ENCODE measurements around the gene ALCAM.
A peak's percentile ranks its signal among the peaks of the same experiment; 100 is the strongest.

The ALCAM gene

DNA sequence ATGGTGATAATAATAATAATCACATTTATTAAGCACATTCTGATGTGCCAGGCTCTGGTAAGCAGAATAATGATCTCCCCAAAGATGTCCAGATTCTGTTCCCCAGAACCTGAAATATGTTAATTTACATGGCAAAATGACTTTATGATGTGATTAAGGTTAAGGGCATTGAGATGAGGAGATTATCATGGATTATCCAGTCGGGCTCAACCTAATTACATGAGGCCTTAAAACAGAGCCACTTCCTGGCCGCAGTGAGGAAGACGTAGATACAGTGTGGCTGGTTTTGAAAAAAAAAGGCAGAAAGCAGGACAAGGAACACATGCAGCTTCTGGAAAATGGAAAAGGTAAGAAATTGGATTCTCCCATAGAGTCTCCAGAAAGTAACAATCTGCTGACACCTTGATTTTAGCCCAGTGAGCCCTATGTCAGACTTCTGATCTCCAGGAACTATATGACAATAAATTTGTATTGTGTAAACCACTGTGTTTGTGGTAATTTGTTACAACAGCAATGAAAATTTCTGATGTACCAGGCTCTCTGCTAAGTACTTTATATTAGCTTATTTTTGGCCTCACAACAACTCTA lies 126.7 kb downstream of the ALCAM start:
- DNase-seq (ENCODE audit: low read depth): no peak

- DNase-seq (ENCODE audit: low read depth): peak; percentile 59
Observed at GRCh38 chr3:105495021-105495420, 128.3 kb downstream of the ALCAM start.

DNA sequence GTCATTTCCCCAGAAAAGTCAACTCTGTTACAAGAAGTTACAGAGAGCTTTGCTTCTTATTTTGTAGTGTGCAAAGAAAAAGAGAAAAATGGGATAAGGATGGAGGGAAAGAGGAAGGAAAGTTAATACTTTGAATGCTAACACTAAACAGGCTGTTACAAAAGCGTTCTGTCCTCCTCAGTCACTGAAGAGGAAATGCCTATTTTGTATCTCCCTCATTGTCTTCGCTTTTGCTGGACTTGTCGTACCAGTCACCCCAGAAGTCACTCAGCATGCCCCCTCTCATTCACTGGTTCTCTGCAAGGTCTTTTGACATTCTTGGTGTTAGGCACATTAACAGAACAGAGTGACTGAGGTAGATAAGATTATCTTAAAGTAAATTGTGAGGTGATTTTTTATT lies 129.6 kb downstream of the ALCAM start:
- no peak for DNase-seq (ENCODE audit: low read depth)

- DNase-seq (ENCODE audit: low read depth): no peak
Observed at GRCh38 chr3:105497386-105497785, 130.7 kb downstream of the ALCAM start.

GRCh38 chr3:105499961-105500360 lies 133.3 kb downstream of the ALCAM start:
- no peak for DNase-seq (ENCODE audit: low read depth)

- no peak for DNase-seq (ENCODE audit: low read depth)
Observed at GRCh38 chr3:105502333-105502732, 135.6 kb downstream of the ALCAM start.

DNA sequence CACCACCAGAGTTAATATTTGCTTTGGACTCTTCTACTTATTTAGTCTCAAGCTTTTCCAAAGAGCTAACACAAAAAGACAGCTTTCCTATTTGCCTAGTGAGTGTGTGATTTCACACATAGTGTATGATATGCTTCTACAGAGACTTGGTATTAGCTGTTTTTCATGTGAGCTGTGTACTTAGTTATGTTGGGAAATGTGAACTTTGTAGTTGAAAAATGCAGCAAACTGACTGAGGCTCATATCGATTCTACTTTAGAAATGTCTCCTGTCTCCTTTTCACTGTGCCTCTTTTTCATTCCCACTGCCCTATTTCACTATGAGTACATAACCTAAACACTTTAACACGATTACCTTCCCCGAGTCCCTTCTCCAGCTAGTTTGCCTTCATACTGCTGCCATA lies 136.5 kb downstream of the ALCAM start:
- DNase-seq (ENCODE audit: low read depth): peak; percentile 32

- no peak for DNase-seq (ENCODE audit: low read depth)
Observed at GRCh38 chr3:105504440-105504951, 137.8 kb downstream of the ALCAM start.

- DNase-seq (ENCODE audit: low read depth): no peak
Observed at GRCh38 chr3:105505170-105505569, 138.5 kb downstream of the ALCAM start.

DNA sequence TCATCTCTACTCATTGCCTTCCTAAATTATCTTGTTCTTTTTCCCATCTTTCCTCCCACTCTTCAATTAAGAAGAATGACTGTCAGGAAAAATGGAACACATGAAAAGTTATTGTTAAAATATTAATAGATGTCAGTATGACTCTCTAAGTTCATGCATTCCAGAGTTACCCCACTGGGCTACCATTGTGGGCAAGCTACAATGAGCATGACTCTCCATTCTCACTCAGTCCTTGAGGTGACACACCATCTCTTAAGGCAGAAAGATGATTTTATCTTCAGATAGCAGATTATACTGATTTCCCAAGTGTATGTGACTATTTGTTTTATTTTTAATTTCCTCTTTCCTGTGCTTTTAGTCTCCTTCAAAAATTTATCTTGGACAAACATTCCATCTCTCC lies 144.3 kb downstream of the ALCAM start:
- DNase-seq (ENCODE audit: low read depth): no peak

DNA sequence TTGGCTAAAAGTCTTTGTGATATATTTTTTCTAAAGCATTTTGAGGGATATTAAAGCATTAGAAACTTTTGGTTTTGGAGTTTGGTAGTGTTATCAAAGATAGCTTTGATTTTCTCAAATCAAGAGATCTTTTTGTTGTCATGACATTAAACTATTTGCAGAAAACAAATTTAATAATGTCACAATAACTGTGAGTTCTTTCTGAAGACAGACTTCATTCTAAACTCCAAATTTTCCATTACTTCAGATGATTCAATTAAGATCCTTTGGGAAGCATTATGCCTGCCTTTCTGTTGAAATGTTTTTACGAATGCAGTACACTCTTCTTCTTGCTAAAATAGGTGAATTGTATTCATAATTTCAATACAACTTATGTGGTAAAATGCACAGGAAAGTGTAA lies 145.4 kb downstream of the ALCAM start:
- DNase-seq (ENCODE audit: low read depth): no peak

GRCh38 chr3:105513042-105513441 lies 146.3 kb downstream of the ALCAM start:
- DNase-seq (ENCODE audit: low read depth): peak; percentile 80

- DNase-seq (ENCODE audit: low read depth): peak; percentile 48
Observed at GRCh38 chr3:105513886-105514285, 147.2 kb downstream of the ALCAM start.

GRCh38 chr3:105515372-105515771 lies 148.7 kb downstream of the ALCAM start:
- no peak for DNase-seq (ENCODE audit: low read depth)

GRCh38 chr3:105516972-105517371 lies 150.3 kb downstream of the ALCAM start:
- DNase-seq (ENCODE audit: low read depth): no peak

GRCh38 chr3:105518203-105518602 lies 151.5 kb downstream of the ALCAM start:
- DNase-seq (ENCODE audit: low read depth): no peak

DNA sequence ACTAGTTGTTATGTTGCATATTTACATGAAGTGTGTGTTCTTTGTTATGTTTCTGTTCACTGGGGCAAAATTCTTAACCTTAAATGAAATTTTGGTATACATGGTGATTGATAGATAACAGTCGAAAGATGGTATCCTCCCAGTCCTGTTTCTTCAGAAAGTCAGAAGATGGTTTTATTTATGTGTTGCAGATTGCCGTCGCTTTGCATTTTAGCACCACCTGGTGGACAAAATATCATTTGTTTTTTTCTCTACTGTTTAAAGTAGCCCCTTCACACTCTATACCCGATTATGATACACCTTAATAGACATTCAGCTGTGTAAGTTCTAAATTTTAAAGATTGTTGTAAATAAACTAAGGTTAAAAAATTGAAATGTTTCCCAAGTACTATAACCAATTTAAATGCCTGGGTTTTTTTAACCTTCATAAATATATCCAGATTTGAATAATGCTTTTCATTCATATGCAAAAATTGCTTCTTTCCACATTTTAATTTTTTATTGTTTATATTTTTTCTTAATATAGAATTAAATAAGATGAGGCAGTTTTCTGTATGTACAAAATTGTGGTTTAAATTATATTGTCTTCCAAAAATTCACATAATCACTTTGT lies 152.2 kb downstream of the ALCAM start:
- peak; percentile 68 for DNase-seq (ENCODE audit: low read depth)

DNA sequence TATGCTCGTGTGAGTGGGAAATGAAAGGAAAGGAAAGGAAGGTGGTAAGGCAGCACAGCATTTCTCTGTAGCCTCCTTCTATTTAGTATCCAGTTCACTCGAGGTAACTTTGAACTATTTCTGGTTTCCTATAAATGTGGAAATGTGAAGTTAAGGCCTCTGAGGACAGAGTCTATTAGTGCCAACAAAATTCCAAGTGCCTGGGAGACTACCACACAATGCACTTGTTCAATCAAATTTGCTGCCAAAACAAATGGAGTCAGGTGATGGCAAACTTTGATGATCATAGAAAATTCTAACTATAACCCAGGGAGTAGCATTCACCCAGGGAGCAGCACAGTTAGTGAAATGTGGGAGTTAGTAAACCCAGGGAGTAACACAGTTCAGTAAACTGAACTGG lies 155.1 kb downstream of the ALCAM start:
- no peak for DNase-seq (ENCODE audit: low read depth)

DNA sequence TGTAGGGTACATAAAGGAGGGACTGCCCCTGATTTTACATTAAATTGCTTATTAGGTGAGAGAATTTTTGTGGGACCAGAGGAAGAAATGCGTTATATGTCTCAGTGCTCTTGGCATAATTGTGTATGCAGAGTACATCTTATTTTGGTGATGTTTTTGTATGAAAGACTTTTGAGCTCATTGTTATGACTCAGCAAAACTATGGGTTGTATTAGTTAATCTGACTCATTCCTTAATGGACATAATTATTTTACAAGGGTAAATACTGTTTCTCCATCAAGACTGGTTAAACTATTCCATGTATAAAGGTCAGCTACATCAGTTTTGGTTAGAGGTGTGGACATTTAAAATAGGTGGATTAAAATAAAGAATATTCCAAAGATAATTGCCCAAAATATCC lies 156.8 kb downstream of the ALCAM start:
- DNase-seq (ENCODE audit: low read depth): peak; percentile 51

- DNase-seq (ENCODE audit: low read depth): no peak
Observed at GRCh38 chr3:105525531-105525930, 158.8 kb downstream of the ALCAM start.

DNA sequence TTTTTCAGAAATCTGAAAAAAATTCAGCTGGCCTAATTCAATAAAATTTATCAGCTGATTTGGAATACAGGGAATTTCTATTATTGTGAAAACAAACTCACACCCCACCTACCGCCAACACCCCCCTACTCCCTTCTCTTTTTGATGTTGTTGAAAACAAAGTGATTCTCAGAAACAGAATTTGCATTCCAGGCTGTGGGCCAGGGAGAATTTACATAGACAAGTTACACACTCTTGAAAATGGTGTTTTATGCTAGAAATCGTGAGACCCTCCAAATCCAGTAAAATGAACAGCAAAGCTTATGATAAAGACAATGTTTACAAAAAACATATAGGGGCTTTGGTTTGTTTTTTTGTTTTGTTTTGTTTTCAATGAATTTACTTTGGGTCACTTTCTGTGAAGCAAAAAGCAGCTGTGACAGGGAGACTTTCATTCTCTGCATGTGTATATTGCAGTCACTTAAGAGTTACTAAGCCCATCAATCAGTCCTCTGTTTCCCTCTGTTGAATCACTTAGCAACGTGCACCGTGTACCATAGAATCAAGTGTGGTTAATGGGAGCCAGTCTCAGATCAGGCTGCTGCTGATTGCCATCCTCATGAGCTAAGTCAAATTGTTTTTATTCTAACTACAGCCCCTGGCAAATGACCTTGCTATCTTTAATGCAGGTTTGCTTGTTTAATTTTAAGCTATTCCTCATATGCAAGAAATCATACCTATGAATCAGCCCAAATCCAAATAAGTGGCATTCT lies 159.8 kb downstream of the ALCAM start:
- DNase-seq (ENCODE audit: low read depth): peak; percentile 41

DNA sequence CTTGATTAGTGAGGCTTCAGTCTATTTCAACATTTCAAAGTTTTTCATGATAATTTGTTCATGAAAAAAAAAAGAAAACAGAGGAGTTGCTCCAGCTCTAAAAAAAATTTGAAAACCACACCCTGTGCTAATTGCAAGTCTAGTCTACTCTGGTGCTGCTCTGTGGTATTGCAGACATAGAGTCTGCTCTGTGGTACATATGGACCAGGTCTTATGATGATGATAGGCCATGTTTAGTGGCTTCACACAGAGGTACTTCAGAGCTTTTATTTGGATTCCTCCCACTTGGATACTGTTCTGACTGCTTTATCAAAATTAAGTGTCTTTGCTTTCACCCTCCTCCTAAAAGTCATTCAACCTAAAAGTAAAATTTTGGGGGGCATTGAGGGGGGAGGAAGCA lies 160.8 kb downstream of the ALCAM start:
- no peak for DNase-seq (ENCODE audit: low read depth)

- DNase-seq (ENCODE audit: low read depth): peak; percentile 58
Observed at GRCh38 chr3:105527949-105528348, 161.2 kb downstream of the ALCAM start.
